ENCODE measurements around the gene ANKIB1. TPM values are rescaled to one million over a fixed set of nuclear protein-coding genes. Genes with fewer than 3 reads are reported as not detected.

ANKIB1 gene
- total RNA-seq, 1 donor from 2014 or later, result 48.0 TPM

GRCh38 chr7:92325858-92326257, 80.1 kb downstream of the ANKIB1 start:
- Histone ChIP-seq H3K27me3 (ENCODE audit: low read depth) (no peaks in the 10 kb centered on the region), H3K4me3 (no peak overlapping the region), H3K27ac (no peak overlapping the region), H3K9me3 (no peaks in the 10 kb centered on the region), H3K36me3 (no peaks in the 10 kb centered on the region), H3K4me1 (no peaks in the 10 kb centered on the region)
- no peak for TF ChIP-seq CTCF (IDR thresholded peaks at IDR 0.05)
- intact Hi-C loops (cut with DNase I), result no loop called here
- ATAC-seq (no peak), DNase-seq (no peak)

- Histone ChIP-seq H3K27ac (no peak overlapping the region), H3K4me3 (no peak overlapping the region), H3K27me3 (ENCODE audit: low read depth) (no peaks in the 10 kb centered on the region), H3K4me1 (no peaks in the 10 kb centered on the region), H3K9me3 (no peaks in the 10 kb centered on the region), H3K36me3 (no peaks in the 10 kb centered on the region)
- ATAC-seq (no peak), DNase-seq (no peak)
- TF ChIP-seq CTCF (IDR thresholded peaks at IDR 0.05), result no peak
- intact Hi-C loops (cut with DNase I), result no loop called here
Measured at GRCh38 chr7:92330835-92331438, 85.2 kb downstream of the ANKIB1 start.

GRCh38 chr7:92331508-92331907, 85.7 kb downstream of the ANKIB1 start:
- DNase-seq (no peak), ATAC-seq (no peak)
- no peaks in the 10 kb centered on the region for H3K36me3 ChIP-seq
- intact Hi-C loops (cut with DNase I), result no loop called here
- H3K27ac ChIP-seq, result no peak overlapping the region
- H3K4me1 ChIP-seq, result no peaks in the 10 kb centered on the region
- no peak overlapping the region for H3K4me3 ChIP-seq
- no peaks in the 10 kb centered on the region for H3K27me3 ChIP-seq (ENCODE audit: low read depth)
- no peaks in the 10 kb centered on the region for H3K9me3 ChIP-seq
- TF ChIP-seq CTCF (IDR thresholded peaks at IDR 0.05), result no peak

GRCh38 chr7:92332782-92333181, 87.0 kb downstream of the ANKIB1 start:
- Histone ChIP-seq H3K27me3 (ENCODE audit: low read depth) (no peaks in the 10 kb centered on the region), H3K36me3 (no peaks in the 10 kb centered on the region), H3K9me3 (no peaks in the 10 kb centered on the region), H3K4me1 (no peaks in the 10 kb centered on the region), H3K27ac (no peak overlapping the region), H3K4me3 (no peak overlapping the region)
- intact Hi-C loops (cut with DNase I), result no loop called here
- ATAC-seq (no peak), DNase-seq (no peak)
- no peak for TF ChIP-seq CTCF (IDR thresholded peaks at IDR 0.05)

GRCh38 chr7:92333866-92334265, 88.1 kb downstream of the ANKIB1 start:
- Histone ChIP-seq H3K9me3 (no peaks in the 10 kb centered on the region), H3K27ac (no peak overlapping the region), H3K4me1 (no peaks in the 10 kb centered on the region), H3K27me3 (ENCODE audit: low read depth) (no peaks in the 10 kb centered on the region), H3K4me3 (no peak overlapping the region), H3K36me3 (no peaks in the 10 kb centered on the region)
- no peak for DNase-seq
- TF ChIP-seq CTCF (IDR thresholded peaks at IDR 0.05), result no peak
- ATAC-seq, result no peak
- intact Hi-C loops (cut with DNase I), result no loop called here
